Astrocyte of the cerebellum (primary cell): ENCODE results near the gene RALGAPA2.

ENCODE experiments used
- DNase-seq: peaks from one replicate; pipeline ENCODE4 v3.0.0-alpha.2; 2011; ENCODE audit warnings: low read depth
- H3K4me3 ChIP-seq: 2 replicates; pipeline ENCODE4 v1.5.1; 2011; ENCODE audit warnings: mild to moderate bottlenecking, low read depth, low read length, moderate library complexity
- CTCF ChIP-seq: IDR thresholded peaks from 2 replicates; pipeline ENCODE4 v1.5.1; 2012; ENCODE audit warnings: low read length, low read depth, moderate library complexity, mild to moderate bottlenecking; ENCODE audit errors: missing control alignments
- in situ Hi-C: cut with HindIII; loops from 2 replicates; pipeline ENCODE4 v1.10.0; 2017; ENCODE audit warnings: low sequenced_read_pairs

The RALGAPA2 gene

GRCh38 chr20:20552076-20552475 is 160.4 kb downstream of the RALGAPA2 start:
- H3K4me3 ChIP-seq: no peak overlapping the region
- in situ Hi-C loops: loop anchor here (25.0 kb wide), 2 partner anchors 190 to 465 kb away; partner anchors contain the start of gene INSM1
- DNase-seq: no peak
- no peak for TF ChIP-seq CTCF

- no peak for TF ChIP-seq CTCF
- no peak for DNase-seq
- no peak overlapping the region for H3K4me3 ChIP-seq
- in situ Hi-C loops: loop anchor here (25.0 kb wide), 2 partner anchors 189 to 464 kb away; partner anchors contain the start of gene INSM1
Observed at GRCh38 chr20:20551409-20551808, 161.0 kb downstream of the RALGAPA2 start.

GRCh38 chr20:20549704-20550103 is 162.7 kb downstream of the RALGAPA2 start:
- TF ChIP-seq CTCF: no peak
- H3K4me3 ChIP-seq: no peak overlapping the region
- DNase-seq: no peak
- in situ Hi-C loops: loop anchor here (25.0 kb wide), 2 partner anchors 187 to 462 kb away; partner anchors contain the start of gene INSM1

- H3K4me3 ChIP-seq: no peak overlapping the region
- no peak for TF ChIP-seq CTCF
- DNase-seq: no peak
- in situ Hi-C loops: no loop called here
Observed at GRCh38 chr20:20549267-20549612, 163.2 kb downstream of the RALGAPA2 start.

- DNase-seq: no peak
- in situ Hi-C loops: no loop called here
- no peak overlapping the region for H3K4me3 ChIP-seq
- TF ChIP-seq CTCF: no peak
Observed at GRCh38 chr20:20548527-20549266, 163.7 kb downstream of the RALGAPA2 start.

GRCh38 chr20:20547876-20548266 is 164.6 kb downstream of the RALGAPA2 start:
- no peak for TF ChIP-seq CTCF
- in situ Hi-C loops: no loop called here
- no peak for DNase-seq
- no peak overlapping the region for H3K4me3 ChIP-seq
